H1 (cell line): ENCODE measurements around the gene UBASH3A. TPM values are rescaled to one million over a fixed set of nuclear protein-coding genes. Genes with fewer than 3 reads are reported as not detected.

Experiments used
- CTCF ChIA-PET: fragments of 300-600 bp; sonication (Branson Sonifier 250); formaldehyde crosslinking; loops from one replicate; lab custom pipeline; 2021; ENCODE audit not compliant: partially characterized antibody; lab: Charles Lee
- POLR2A ChIA-PET: fragments of 300-600 bp; sonication (Branson Sonifier 250); formaldehyde crosslinking; loops from one replicate; lab custom pipeline; 2021; ENCODE audit warnings: inconsistent platforms; ENCODE audit not compliant: partially characterized antibody; lab: Charles Lee
- DNase-seq, 2 experiments: peaks; one replicate each; pipeline versions ENCODE4 v3.0.0 to v3.0.0-alpha.2; 2010 to 2022; ENCODE audit warnings: low spot score in 2 of 2, low read depth in 1 of 2, mixed read lengths in 1 of 2
- FAIRE-seq: peaks from 2 replicates; lab custom pipeline; 2011; peaks lifted over from hg19 to GRCh38; lab: Jason Lieb, UNC
- H2AFZ ChIP-seq: 2 replicates; pipeline ENCODE4 v1.8.1; 2012; ENCODE audit warnings: low read length, inconsistent platforms
- H2AK5ac ChIP-seq: 2 replicates; pipeline ENCODE4 v1.6.1; 2013; ENCODE audit warnings: low read depth, low read length
- H2BK120ac ChIP-seq: replicated peaks from 2 replicates; pipeline ENCODE3; 2013; ENCODE audit warnings: low read depth, low read length, inconsistent platforms
- H2BK12ac ChIP-seq: 2 replicates; pipeline ENCODE4 v1.6.1; 2013; ENCODE audit warnings: low read depth, low read length
- H2BK15ac ChIP-seq: 2 replicates; pipeline ENCODE4 v1.6.1; 2013; ENCODE audit warnings: low read length
- H2BK20ac ChIP-seq: 2 replicates; pipeline ENCODE4 v1.6.1; 2013; ENCODE audit warnings: low read length
- H2BK5ac ChIP-seq: 2 replicates; pipeline ENCODE4 v1.6.1; 2013; ENCODE audit warnings: low read depth, low read length
- H3K14ac ChIP-seq: 2 replicates; pipeline ENCODE4 v1.6.1; 2013; ENCODE audit warnings: inconsistent platforms; ENCODE audit not compliant: insufficient read length
- H3K18ac ChIP-seq: 2 replicates; pipeline ENCODE4 v1.6.1; 2013; ENCODE audit warnings: low read length; ENCODE audit errors: extremely low read depth
- H3K23ac ChIP-seq: 2 replicates; pipeline ENCODE4 v1.6.1; 2013; ENCODE audit warnings: inconsistent platforms; ENCODE audit not compliant: insufficient read length
- H3K23me2 ChIP-seq: 2 replicates; pipeline ENCODE4 v1.6.1; 2013; ENCODE audit warnings: low read depth, low read length
- H3K27ac ChIP-seq: 2 replicates; pipeline ENCODE4 v1.6.1; 2011; ENCODE audit warnings: low read depth, low read length, inconsistent platforms
- H3K27me3 ChIP-seq, 4 experiments: replicated peaks in 1 of 4; 1 replicate in 1 of 4; 2 replicates in 3 of 4; pipeline versions ENCODE4 v1.6.1 to v1.8.1; 2011 to 2013; ENCODE audit warnings: low read length in 3 of 4, mild to moderate bottlenecking in 3 of 4, inconsistent platforms in 2 of 4, mixed read lengths in 2 of 4, moderate library complexity in 1 of 4; ENCODE audit not compliant: control insufficient read depth in 3 of 4, insufficient read depth in 3 of 4; ENCODE audit errors: extremely low read depth in 1 of 4
- H3K36me3 ChIP-seq, 4 experiments: 2 replicates each; pipeline versions ENCODE4 v1.6.1 to v1.8.1; 2011 to 2013; ENCODE audit warnings: mild to moderate bottlenecking in 4 of 4, low read length in 3 of 4, moderate library complexity in 2 of 4, control low read depth in 1 of 4, inconsistent platforms in 1 of 4; ENCODE audit not compliant: insufficient read depth in 4 of 4, control insufficient read depth in 2 of 4
- H3K4ac ChIP-seq: replicated peaks from 2 replicates; pipeline ENCODE3; 2013; ENCODE audit warnings: low read length, low read depth, mixed read lengths, inconsistent platforms; ENCODE audit not compliant: insufficient read length
- H3K4me1 ChIP-seq, 4 experiments: replicated peaks in 1 of 4; 1 replicate in 1 of 4; 2 replicates in 3 of 4; pipeline versions ENCODE4 v1.6.1 to v1.8.1; 2011 to 2013; ENCODE audit warnings: low read length in 3 of 4, inconsistent platforms in 2 of 4, mixed read lengths in 1 of 4; ENCODE audit not compliant: insufficient read depth in 4 of 4, control insufficient read depth in 3 of 4
- H3K4me2 ChIP-seq, 2 experiments: 2 replicates each; pipeline versions ENCODE4 v1.6.1 to v1.8.1; 2011 to 2013; ENCODE audit warnings: low read depth in 2 of 2, low read length in 2 of 2, control low read depth in 1 of 2, inconsistent platforms in 1 of 2, mild to moderate bottlenecking in 1 of 2; ENCODE audit not compliant: insufficient read depth in 1 of 2
- H3K4me3 ChIP-seq, 4 experiments: fragments of 200-600, 300-600 bp in 1 of 4; sonication (generic), shearing (Covaris generic), sonication (Bioruptor Twin) in 1 of 4; 2 replicates each; pipeline versions ENCODE4 v1.5.1 to v1.8.1; 2011 to 2016; ENCODE audit warnings: low read length in 4 of 4, low read depth in 3 of 4, control low read depth in 2 of 4, inconsistent platforms in 2 of 4, mild to moderate bottlenecking in 2 of 4, mixed read lengths in 1 of 4, moderate library complexity in 1 of 4; ENCODE audit not compliant: insufficient read depth in 2 of 4; ENCODE audit errors: extremely low read depth in 1 of 4
- H3K56ac ChIP-seq: replicated peaks from 2 replicates; pipeline ENCODE3; 2013; ENCODE audit warnings: low read depth, mild to moderate bottlenecking, mixed read lengths, low read length, inconsistent platforms; ENCODE audit not compliant: insufficient read length
- H3K79me1 ChIP-seq: 2 replicates; pipeline ENCODE4 v1.6.1; 2013; ENCODE audit warnings: low read depth, low read length, control low read depth
- H3K79me2 ChIP-seq, 2 experiments: 2 replicates each; pipeline versions ENCODE4 v1.6.1 to v1.8.1; 2012 to 2013; ENCODE audit warnings: low read length in 2 of 2, mild to moderate bottlenecking in 2 of 2, inconsistent platforms in 1 of 2; ENCODE audit not compliant: insufficient read depth in 2 of 2, control insufficient read depth in 1 of 2
- H3K9ac ChIP-seq, 4 experiments: replicated peaks in 1 of 4; 1 replicate in 1 of 4; 2 replicates in 3 of 4; pipeline versions ENCODE4 v1.6.1 to v1.8.1; 2011 to 2013; ENCODE audit warnings: low read depth in 3 of 4, low read length in 3 of 4, control low read depth in 2 of 4, mild to moderate bottlenecking in 2 of 4, moderate library complexity in 2 of 4, inconsistent platforms in 1 of 4; ENCODE audit errors: extremely low read depth in 1 of 4
- H3K9me3 ChIP-seq, 2 experiments: 2 replicates each; pipeline versions ENCODE4 v1.6.1 to v1.8.1; 2012 to 2013; ENCODE audit warnings: mild to moderate bottlenecking in 2 of 2, moderate library complexity in 2 of 2, control low read depth in 1 of 2, inconsistent platforms in 1 of 2, low read depth in 1 of 2, low read length in 1 of 2, mixed read lengths in 1 of 2; ENCODE audit not compliant: insufficient read depth in 2 of 2
- H4K20me1 ChIP-seq, 2 experiments: replicated peaks in 1 of 2; 2 replicates each; pipeline versions ENCODE3 to v1.8.1; 2011 to 2013; ENCODE audit warnings: inconsistent platforms in 2 of 2, low read length in 2 of 2, mild to moderate bottlenecking in 1 of 2; ENCODE audit not compliant: insufficient read depth in 2 of 2, control insufficient read depth in 1 of 2
- H4K5ac ChIP-seq: 2 replicates; pipeline ENCODE4 v1.6.1; 2013; ENCODE audit warnings: low read length, low read depth, mixed read lengths, inconsistent platforms; ENCODE audit not compliant: insufficient read length
- H4K8ac ChIP-seq: 2 replicates; pipeline ENCODE4 v1.8.0; 2013; ENCODE audit warnings: mild to moderate bottlenecking, moderate library complexity, low read length, inconsistent platforms; ENCODE audit not compliant: insufficient read depth; ENCODE audit errors: extremely low read depth
- H4K91ac ChIP-seq: replicated peaks from 2 replicates; pipeline ENCODE3; 2013; ENCODE audit warnings: low read length, mixed read lengths, inconsistent platforms; ENCODE audit not compliant: insufficient read length
- ASH2L ChIP-seq: fragments of 200-600, 300-600 bp; sonication (generic); IDR thresholded peaks from one replicate; pipeline ENCODE4 v1.7.1; 2017; ENCODE audit warnings: low read length
- CHD2 ChIP-seq: IDR thresholded peaks from 2 replicates; pipeline ENCODE4 v1.6.1; 2012; ENCODE audit warnings: low read length, improper control_type of control experiment
- CREB1 ChIP-seq: IDR thresholded peaks from 2 replicates; pipeline ENCODE4 v1.6.1; 2012; ENCODE audit warnings: inconsistent platforms
- EGR1 ChIP-seq: IDR thresholded peaks from 2 replicates; pipeline ENCODE4 v1.6.1; 2011; ENCODE audit warnings: low read depth, low read length, borderline replicate concordance
- FOSL1 ChIP-seq: IDR thresholded peaks from 2 replicates; pipeline ENCODE4 v1.6.1; 2011; ENCODE audit warnings: mild to moderate bottlenecking, low read depth, low read length, moderate library complexity; ENCODE audit not compliant: insufficient read depth
- HDAC6 ChIP-seq: IDR thresholded peaks from one replicate; pipeline ENCODE4 v1.7.1; 2012; ENCODE audit warnings: low read depth, mild to moderate bottlenecking, inconsistent platforms, low read length, moderate library complexity
- NANOG ChIP-seq: IDR thresholded peaks from 2 replicates; pipeline ENCODE4 v1.6.1; 2011; ENCODE audit warnings: low read length, low read depth, mild to moderate bottlenecking, inconsistent platforms; ENCODE audit not compliant: insufficient read depth, poor library complexity, severe bottlenecking
- POLR2A ChIP-seq, 2 experiments: IDR thresholded peaks; 1 replicate in 1 of 2; 2 replicates in 1 of 2; pipeline ENCODE4 v1.6.1; 2011; ENCODE audit warnings: low read depth in 2 of 2, low read length in 2 of 2, mild to moderate bottlenecking in 2 of 2; ENCODE audit errors: control extremely low read depth in 1 of 2
- RBBP5 ChIP-seq: IDR thresholded peaks from 2 replicates; pipeline ENCODE4 v1.7.1; 2012; ENCODE audit warnings: low read depth, mild to moderate bottlenecking, inconsistent platforms, low read length, moderate library complexity, borderline replicate concordance
- RFX5 ChIP-seq: IDR thresholded peaks from 2 replicates; pipeline ENCODE4 v1.6.1; 2011; ENCODE audit warnings: low read depth, low read length, improper control_type of control experiment, borderline replicate concordance
- SAP30 ChIP-seq: fragments of 300-600 bp; sonication (generic); IDR thresholded peaks from 2 replicates; pipeline ENCODE4 v1.7.1; 2012; ENCODE audit warnings: low read length, moderate library complexity, mild to moderate bottlenecking, inconsistent platforms; ENCODE audit not compliant: insufficient read depth, insufficient replicate concordance
- SIRT6 ChIP-seq: IDR thresholded peaks from one replicate; pipeline ENCODE4 v1.7.1; 2012; ENCODE audit warnings: low read length, inconsistent platforms
- TAF7 ChIP-seq: optimal IDR thresholded peaks from 2 replicates; pipeline ENCODE3; 2011; ENCODE audit warnings: low read depth, mild to moderate bottlenecking, inconsistent platforms, low read length, moderate library complexity, borderline replicate concordance
- WGBS, 2 experiments: shearing (Covaris generic) in 1 of 2; methylation state at CpG; one replicate each; pipeline versions ENCODE4 v1.1.6 to v1.1.7; 2013 to 2015; ENCODE audit warnings: low lambda C conversion rate in 2 of 2, mixed read lengths in 2 of 2, inconsistent platforms in 1 of 2, low coverage in 1 of 2, missing lambda C conversion rate in 1 of 2; ENCODE audit not compliant: insufficient replicate concordance in 2 of 2, insufficient coverage in 1 of 2, insufficient read length in 1 of 2; ENCODE audit errors: extremely low coverage in 1 of 2, missing lambda C conversion rate in 1 of 2; 5-methylcytosine and 5-hydroxymethylcytosine counted together
- polyA plus RNA-seq, 7 experiments: library from polyadenylated mRNA; depleted of rRNA in 3 of 7; stranded (reverse) in 5 of 7; unstranded in 2 of 7; fragments of >200 nt in 5 of 7; fragments of 200-250 nt in 2 of 7; gene quantifications; 1 replicate in 5 of 7; 2 replicates in 1 of 7; 4 replicates in 1 of 7; pipeline versions ENCODE4 v1.2.1 to v1.2.3, GENCODE V29; 2011 to 2013; ENCODE audit warnings: missing spikeins in 2 of 7, mixed read lengths in 2 of 7
- total RNA-seq: library from RNA; stranded (reverse); fragmentation: NEBNext Ultra II Directional; extraction: Animal tissue kit (Norgen Biotek cat#: 25700); gene quantifications from 2 replicates; pipeline ENCODE4 v1.2.1, GENCODE V29; 2021

UBASH3A gene
- total and polyA plus RNA-seq, 2 of the 8 experiments (the other 6 are each of a cell fraction or from before 2014, with no cell fraction given), result not detected

GRCh38 chr21:42481169-42481568 lies 77.5 kb downstream of the UBASH3A start:
- no peak for FAIRE-seq
- H4K20me1 ChIP-seq, result no peaks in the 10 kb centered on the region
- H3K27me3 ChIP-seq, result no peaks in the 10 kb centered on the region; a peak in 1 of 7 replicates
- no peak overlapping the region for H4K8ac ChIP-seq
- POLR2A ChIA-PET, result no interaction called here
- no peak overlapping the region for H2BK5ac ChIP-seq
- H3K79me1 ChIP-seq, result no peaks in the 10 kb centered on the region
- no peak overlapping the region for H2BK120ac ChIP-seq
- H3K9ac ChIP-seq, result no peak overlapping the region
- H3K4me3 ChIP-seq, result no peak overlapping the region
- H2BK20ac ChIP-seq, result no peak overlapping the region
- no peak overlapping the region for H3K4me2 ChIP-seq
- no peak overlapping the region for H3K27ac ChIP-seq
- WGBS, 2 experiments, result 88% methylated on average over 4 of the region's 4 CpGs; no CpG with 5 or more reads in 1 of the 2 experiments
- H3K23me2 ChIP-seq, result no peaks in the 10 kb centered on the region; the same call in 1 of the 2 replicates
- H2BK15ac ChIP-seq, result no peak overlapping the region
- H3K4ac ChIP-seq, result no peak overlapping the region
- H3K9me3 ChIP-seq, result no peaks in the 10 kb centered on the region
- no peak for TF ChIP-seq HDAC6
- TF ChIP-seq RBBP5, result no peak
- no peak for TF ChIP-seq SAP30
- TF ChIP-seq SIRT6, result no peak
- no peak for TF ChIP-seq POLR2A (IDR thresholded peaks at IDR 0.05; ENCODE audit: control extremely low read depth in 1 of 2, low read depth in 2 of 2, low read length in 2 of 2)
- no peak for TF ChIP-seq NANOG
- no peak for TF ChIP-seq FOSL1
- TF ChIP-seq CHD2, result no peak
- TF ChIP-seq RFX5, result no peak
- no peak for TF ChIP-seq EGR1
- no peak for TF ChIP-seq TAF7
- TF ChIP-seq ASH2L, result no peak
- no peak for TF ChIP-seq CREB1
- TF ChIP-seq, all 59 proteins: peak for 0
- Histone ChIP-seq H3K23ac (no peak overlapping the region), H4K91ac (no peak overlapping the region), H2AK5ac (no peak overlapping the region), H3K56ac (no peak overlapping the region), H2AFZ (no peak overlapping the region), H3K36me3 (no peaks in the 10 kb centered on the region), H3K14ac (no peak overlapping the region), H4K5ac (no peak overlapping the region), H3K79me2 (no peaks in the 10 kb centered on the region), H2BK12ac (no peak overlapping the region), H3K4me1 (no peaks in the 10 kb centered on the region), H3K18ac (no peak overlapping the region)
- no peak for DNase-seq
- CTCF ChIA-PET, result interaction anchor here (0.6 to 1.0 kb wide), 3 partner anchors 11 to 65 kb away, joined by 3 to 4 read pairs (median 3); no protein-coding TSS in a partner anchor
